NT2/D1 (cell line): Measurements from ENCODE around the gene ATP1A4.

Experiments used
- SUZ12 ChIP-seq: IDR thresholded peaks from 2 replicates; pipeline ENCODE4 v1.6.1; 2011; ENCODE audit not compliant: insufficient read length, insufficient read depth; ENCODE audit errors: extremely low read depth
- YY1 ChIP-seq: IDR thresholded peaks from 2 replicates; pipeline ENCODE4 v1.6.1; 2011; ENCODE audit not compliant: insufficient read length, insufficient read depth

GRCh38 chr1:160177667-160178066, 26.3 kb downstream of the ATP1A4 start:
- TF ChIP-seq YY1 (no peak), SUZ12 (no peak)
